HL-60 (cell line): ENCODE results near the gene ECE2.

Source experiments
- DNase-seq, 2 experiments: peaks; one replicate each; pipeline ENCODE4 v3.0.0-alpha.2; 2010 to 2020; ENCODE audit warnings: low read depth in 1 of 2, low spot score in 1 of 2
- H3K27ac ChIP-seq: fragments of 250-450 bp; sonication (Bioruptor Pico); replicated peaks from 2 replicates; pipeline ENCODE4 v1.5.1; 2020; ENCODE audit warnings: mild to moderate bottlenecking, moderate library complexity
- H3K27me3 ChIP-seq: fragments of 250-450 bp; sonication (Bioruptor Pico); 2 replicates; pipeline ENCODE4 v1.5.1; 2021; ENCODE audit warnings: mild to moderate bottlenecking, moderate library complexity; ENCODE audit not compliant: insufficient read depth, poor library complexity, severe bottlenecking
- H3K4me3 ChIP-seq: replicated peaks from 2 replicates; pipeline ENCODE4 v1.5.1; 2011; ENCODE audit warnings: mild to moderate bottlenecking, control low read depth, low read length; ENCODE audit not compliant: insufficient read depth
- CTCF ChIP-seq: IDR thresholded peaks from one replicate; pipeline ENCODE4 v1.5.1; 2011; ENCODE audit warnings: low read length, control low read depth, inconsistent platforms; ENCODE audit not compliant: insufficient read depth
- GABPA ChIP-seq: IDR thresholded peaks from 2 replicates; pipeline ENCODE4 v1.6.1; 2012; ENCODE audit warnings: low read depth
- POLR2AphosphoS5 ChIP-seq: IDR thresholded peaks from 2 replicates; pipeline ENCODE4 v1.6.1; 2012; ENCODE audit warnings: low read depth
- REST ChIP-seq: IDR thresholded peaks from 2 replicates; pipeline ENCODE4 v1.6.1; 2012; ENCODE audit warnings: low read depth; ENCODE audit not compliant: insufficient replicate concordance
- SPI1 ChIP-seq: IDR thresholded peaks from 2 replicates; pipeline ENCODE4 v1.6.1; 2012; ENCODE audit warnings: low read depth, mild to moderate bottlenecking, borderline replicate concordance

ECE2 gene

GRCh38 chr3:184328516-184328915, 52.7 kb downstream of the ECE2 start:
- H3K27ac ChIP-seq, result no peak overlapping the region
- no peak for TF ChIP-seq REST
- TF ChIP-seq CTCF, result no peak

GRCh38 chr3:184332370-184333090, 56.7 kb downstream of the ECE2 start:
- no peak; the same call in 1 of the 2 replicates for TF ChIP-seq POLR2AphosphoS5
- no peak for TF ChIP-seq GABPA
- no peak for TF ChIP-seq SPI1
- TF ChIP-seq REST, result no peak
- TF ChIP-seq CTCF, result no peak
- H3K27ac ChIP-seq, result no peak overlapping the region
- H3K27me3 ChIP-seq, result no peaks in the 10 kb centered on the region
- H3K4me3 ChIP-seq, result no peak overlapping the region
- no peak for DNase-seq

More at GRCh38 chr3:184328516-184328915, 52.7 kb downstream of the ECE2 start:
- DNase-seq, result no peak
- H3K27me3 ChIP-seq, result no peaks in the 10 kb centered on the region
- H3K4me3 ChIP-seq, result no peak overlapping the region

GRCh38 chr3:184333190-184333589, 57.4 kb downstream of the ECE2 start:
- TF ChIP-seq CTCF (no peak), GABPA (no peak), POLR2AphosphoS5 (no peak), SPI1 (no peak), REST (no peak)
- no peak for DNase-seq
- no peak overlapping the region for H3K27ac ChIP-seq
- no peak overlapping the region for H3K4me3 ChIP-seq
- H3K27me3 ChIP-seq, result no peaks in the 10 kb centered on the region
